Non-pigmented ciliary epithelial cell (primary cell): Measurements from ENCODE around the gene CALML6.
"Not testable (repeated sequence)": the region's sequence is repeated elsewhere in the genome, so short reads cannot be mapped to it uniquely, and the experiment has no call there.

ENCODE experiments used
- DNase-seq: peaks from one replicate; pipeline ENCODE4 v3.0.0-alpha.2; 2010; ENCODE audit warnings: low read depth

CALML6 gene

DNA sequence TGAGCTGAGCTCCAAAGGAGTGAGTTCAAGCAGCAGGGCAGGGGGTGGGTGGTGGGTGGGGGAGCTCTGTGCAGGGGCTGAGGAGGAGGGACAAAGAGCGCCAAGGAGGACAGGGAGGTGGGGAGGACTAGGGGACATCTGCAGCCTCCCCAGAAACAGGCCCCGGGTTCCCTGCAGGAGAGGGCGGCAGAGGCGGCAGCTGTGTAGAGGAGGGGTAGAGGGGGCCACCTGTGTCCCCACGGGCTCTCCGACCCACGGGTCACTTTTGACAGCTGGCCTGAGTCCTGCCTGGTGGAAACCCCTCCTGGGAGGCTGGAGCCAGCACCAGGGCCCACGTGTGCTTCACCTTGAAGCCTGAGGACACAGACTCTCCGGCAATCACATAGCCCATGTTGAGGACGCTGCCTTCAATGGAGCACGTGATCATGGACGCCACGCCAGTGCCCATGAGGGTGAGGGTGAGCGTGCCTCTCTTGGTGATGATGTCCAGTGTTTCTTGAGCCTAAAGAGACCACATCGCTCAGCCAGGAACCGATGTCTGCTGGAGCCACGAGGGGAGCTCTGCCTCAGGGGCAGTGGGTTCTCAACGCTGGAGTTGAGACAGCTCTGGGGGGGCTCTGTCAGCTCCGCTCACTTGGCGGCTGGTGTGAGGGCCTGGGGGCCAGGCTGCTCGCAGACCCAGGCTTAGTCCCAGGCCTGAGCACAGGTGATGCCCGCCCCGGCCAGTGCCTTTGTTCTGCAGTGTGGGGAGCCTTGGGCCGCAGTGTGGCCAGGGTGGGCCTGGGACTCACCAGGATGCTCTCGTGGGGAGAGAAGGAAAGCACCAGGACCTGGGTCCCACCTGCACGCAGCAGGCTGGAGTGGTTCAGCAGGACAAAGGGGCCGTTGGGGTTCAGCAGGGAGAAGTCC, 10.6 kb downstream of the CALML6 start:
- no peak for DNase-seq

DNA sequence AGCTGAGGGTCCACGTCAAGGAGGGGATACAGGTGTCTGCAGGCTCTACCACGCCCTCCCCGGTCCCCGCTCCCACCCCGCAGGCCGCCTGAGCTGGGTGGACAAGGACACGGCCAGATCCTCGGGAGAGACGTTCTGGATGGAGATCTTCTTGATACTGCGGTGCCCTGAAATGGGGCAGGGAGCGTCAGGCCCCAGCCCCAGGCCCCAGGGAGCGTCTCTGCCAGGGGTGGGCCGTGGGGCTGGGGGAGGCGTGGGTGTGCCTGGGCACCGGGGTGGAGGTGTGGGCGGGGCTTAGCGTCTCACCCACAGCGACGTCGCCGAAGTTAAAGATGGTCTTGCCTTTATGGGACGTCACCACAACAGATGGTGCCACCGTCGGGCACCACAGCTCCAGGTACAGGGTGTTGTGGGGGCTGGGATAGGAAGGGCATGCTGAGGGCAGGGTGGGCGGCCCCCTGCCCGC, 11.3 kb downstream of the CALML6 start:
- DNase-seq: no peak

DNA sequence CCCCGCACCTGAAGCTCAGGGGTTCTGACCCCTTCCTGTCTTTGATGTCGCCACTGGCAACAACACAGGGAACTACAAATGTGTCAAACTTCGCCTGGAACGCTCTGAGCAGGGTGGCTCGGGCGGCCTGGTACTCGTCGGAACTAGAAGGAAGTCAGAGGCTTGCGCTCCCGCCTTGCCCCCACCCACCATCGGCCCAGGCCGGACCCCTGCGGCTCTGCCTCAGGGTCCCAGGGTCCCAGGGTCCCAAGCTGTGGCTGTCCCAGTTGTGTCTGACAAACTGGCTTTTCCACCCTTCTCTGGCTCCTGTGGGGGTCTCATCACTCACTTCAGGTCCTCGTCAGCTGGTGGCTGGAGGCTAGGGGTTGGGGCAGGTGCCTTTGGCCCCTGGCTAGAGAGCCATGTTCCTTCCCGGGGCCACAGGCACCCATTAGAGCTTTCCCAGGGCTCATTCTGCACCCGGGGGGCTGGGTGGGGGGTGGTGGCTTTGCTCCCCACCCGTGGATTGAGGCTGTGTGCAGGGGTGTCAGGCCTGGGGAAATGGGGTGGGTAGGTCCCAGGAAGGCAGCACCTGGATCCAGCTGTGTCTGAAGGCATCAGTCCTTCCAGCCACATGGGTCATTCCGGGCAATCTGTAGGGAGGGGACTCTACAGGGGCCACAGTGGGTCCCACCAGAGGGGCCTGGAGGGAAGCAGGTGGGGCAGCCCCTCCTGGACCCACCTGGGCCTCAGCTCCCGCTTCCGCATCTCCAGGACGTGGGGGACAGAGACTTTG, 12.0 kb downstream of the CALML6 start:
- DNase-seq: no peak

DNA sequence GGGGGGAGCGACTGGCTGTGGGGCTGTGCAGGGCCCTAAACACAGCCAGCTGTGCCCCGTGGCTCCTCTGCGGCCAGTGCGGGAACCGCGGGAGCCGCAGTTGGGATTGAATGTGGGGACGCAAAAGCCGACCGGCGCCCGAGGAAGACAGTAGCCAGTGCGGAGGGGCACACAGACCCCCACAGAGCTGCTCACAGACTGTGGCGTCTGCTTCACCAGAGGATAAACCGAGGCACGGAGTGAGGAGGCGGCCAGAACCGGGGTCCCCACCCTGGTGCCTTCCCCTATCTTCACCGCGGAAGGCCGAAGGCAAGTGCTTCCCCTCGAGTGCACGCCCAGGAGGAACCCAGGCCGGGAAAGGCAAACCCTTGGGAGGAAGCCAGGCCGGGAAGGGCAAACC, 12.7 kb downstream of the CALML6 start:
- no peak for DNase-seq

DNA sequence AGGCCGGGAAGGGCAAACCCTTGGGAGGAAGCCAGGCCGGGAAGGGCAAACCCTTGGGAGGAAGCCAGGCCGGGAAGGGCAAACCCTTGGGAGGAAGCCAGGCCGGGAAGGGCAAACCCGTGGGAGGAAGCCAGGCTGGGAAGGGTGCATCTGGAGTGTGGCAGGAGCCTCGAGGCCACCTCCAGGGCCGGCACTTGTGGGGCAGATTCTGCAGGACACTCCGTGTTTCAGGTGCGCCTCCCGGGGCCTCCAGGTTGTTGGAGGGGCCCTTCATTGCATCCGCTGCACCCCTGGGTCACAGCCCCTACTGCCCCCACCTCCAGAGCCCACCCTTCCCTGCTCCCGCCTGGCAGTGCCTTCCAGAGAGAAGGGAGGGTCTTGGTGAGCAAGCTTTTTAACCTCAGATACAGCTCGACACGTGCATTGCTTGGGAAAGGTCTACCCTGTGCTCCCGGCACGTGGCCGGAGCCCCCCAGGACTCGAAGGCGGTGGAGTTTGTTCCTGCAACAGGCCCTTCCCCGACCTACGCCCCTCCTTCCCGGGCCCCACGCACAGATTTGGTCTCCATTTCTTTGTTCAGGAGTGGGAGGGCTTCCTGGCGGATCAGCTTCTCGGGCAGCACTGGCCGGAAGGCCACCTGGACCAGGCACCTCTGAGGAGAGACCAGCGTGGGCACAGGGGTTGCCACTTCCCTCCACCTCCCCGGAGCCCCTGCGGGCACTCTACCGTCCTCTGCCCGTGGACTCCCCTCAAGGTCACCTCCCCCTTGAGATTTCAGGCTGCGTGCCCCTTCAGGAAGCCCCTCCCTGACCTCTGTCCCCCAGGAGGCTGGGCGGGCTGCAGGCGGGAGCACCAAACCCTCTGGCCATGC, 13.4 kb downstream of the CALML6 start:
- DNase-seq: no peak

DNA sequence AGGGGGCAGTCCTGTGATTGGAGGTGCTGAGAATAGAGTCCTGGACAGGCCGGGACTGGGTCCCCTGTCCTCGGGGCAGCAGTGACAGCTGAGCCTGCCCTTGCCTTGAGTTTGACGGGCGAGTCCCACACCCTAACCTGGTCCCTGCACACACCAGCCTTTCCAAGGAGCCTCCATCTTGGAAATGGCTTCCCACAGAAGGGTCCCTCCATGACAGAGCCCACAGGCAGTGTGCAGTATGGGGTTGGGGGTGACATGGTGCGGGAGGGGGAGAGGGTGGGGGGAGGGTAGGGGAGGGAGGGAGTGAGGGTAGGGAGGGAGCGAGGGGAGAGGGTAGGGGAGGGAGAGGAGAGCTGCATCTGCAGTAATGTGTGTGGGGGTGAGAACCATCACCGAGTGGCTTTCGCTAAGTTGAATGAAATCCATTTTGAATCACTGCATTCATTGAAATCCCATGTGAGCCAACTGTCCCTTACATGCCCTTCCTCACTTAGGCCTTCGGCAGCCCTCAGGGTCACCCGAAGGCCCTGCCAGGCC, 14.1 kb downstream of the CALML6 start:
- DNase-seq: no peak

DNA sequence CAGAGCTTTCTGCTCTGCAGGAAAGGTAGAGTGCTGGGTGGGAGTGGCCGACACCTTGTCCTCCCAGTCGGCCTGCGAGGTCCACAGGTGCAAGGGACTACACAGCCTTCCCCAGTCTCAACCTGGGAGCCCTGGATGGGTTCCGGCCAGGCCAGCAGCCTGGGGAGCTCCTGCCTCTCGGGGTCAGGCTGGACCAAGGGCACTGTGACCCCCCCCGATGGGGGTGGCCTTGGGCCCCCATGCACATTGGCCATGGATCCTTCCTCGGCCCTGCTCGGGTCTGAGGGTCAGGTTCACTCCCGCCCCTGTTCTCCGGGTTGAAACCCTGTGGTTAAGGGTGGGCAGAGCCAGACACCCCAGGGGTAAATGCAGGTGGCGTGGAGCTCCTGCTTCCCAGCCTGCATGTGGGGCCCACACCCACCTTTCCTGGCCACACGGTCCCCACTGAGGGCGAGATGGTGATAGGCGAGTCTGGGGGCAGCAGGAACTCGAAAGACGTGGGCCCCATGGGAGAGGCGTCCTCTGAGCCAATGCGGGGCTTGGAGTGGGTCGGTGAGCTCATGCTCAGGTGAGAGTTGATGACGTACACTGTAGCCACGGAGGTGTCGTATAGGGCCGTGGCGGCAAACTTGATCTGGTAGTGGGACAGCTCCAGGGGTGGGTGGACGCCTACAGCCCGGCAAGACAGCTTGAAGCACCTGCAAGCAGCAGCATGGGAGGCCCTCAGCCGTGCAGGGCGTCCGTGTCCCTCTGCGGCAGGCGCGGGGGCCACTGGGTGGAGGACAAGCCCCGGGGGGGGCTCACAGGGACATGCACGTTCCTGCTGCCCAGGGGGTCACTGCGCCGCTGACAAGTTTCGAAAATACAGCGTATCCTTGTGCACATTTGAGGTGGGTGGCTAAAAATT, 14.8 kb downstream of the CALML6 start:
- DNase-seq: no peak

DNA sequence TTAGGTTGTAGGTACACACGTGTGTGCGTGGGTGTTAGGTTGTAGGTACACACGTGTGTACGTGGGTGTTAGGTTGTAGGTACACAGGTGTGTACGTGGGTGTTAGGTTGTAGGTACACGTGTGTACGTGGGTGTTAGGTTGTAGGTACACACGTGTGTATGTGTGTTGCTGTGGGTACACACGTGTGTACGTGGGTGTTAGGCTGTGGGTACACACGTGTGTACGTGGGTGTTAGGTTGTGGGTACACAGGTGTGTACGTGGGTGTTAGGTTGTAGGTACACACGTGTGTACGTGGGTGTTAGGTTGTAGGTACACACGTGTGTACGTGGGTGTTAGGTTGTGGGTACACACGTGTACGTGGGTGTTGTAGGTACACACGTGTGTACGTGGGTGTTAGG, 19.8 kb downstream of the CALML6 start:
- DNase-seq: not testable (repeated sequence)

DNA sequence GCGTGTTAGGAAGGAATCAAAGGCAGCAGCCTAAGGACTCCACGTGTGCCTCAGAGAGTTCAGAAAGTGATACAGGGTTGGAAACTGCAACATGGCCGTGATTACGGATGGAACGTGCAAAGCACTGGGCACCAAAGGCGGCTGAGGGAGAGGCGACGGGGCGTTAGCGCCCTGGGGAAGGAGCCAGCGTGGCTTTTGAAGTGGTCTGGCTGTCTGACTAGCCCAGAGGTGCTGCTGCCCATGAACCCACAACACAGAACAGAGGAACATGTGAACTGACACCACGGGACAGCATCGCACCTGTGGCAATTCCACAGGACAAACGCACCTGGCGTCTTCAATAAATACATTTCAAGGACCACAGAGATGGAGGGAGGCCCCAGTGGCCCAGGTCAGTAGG, 22.0 kb downstream of the CALML6 start:
- no peak for DNase-seq

DNA sequence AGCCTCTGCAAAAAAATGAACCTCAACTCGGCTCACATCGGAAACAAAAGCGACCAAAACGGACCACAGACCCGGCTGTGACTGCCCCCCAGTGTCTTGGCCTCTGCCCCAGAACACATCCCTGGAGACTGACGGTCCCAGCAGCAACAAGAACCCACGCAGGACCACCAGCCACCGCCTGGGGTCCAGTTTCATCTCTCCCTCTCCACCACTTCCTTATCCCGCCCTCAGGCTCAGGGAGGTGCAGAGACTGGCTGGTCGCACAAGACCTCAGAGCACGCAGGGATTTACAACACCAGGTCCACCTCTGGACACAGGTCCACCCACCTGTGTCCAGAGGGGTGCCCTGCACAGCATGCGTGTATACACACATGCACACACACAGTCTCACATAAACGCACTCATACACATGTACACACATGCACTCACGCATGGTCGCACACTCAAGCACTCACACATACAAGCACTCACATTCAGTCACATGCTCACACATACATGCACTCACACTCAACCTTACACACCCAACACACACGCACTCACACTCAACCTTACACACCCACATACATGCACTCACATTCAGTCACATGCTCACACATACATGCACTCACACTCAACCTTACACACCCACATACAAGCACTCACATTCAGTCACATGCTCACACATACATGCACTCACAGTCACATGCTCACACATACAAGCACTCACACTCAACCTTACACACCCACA, 22.7 kb downstream of the CALML6 start:
- DNase-seq: no peak

DNA sequence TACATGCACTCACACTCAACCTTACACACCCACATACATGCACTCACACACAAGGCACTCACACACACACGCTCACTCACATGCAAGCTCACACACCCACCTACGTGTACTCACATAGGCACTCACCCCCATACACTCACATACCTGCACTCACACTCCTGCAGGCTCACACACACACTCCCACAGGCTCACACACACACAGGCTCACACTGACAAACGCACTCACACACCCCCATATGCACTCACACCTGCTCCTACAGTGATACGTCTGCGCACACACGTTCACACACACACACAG, 23.2 kb downstream of the CALML6 start:
- no peak for DNase-seq

DNA sequence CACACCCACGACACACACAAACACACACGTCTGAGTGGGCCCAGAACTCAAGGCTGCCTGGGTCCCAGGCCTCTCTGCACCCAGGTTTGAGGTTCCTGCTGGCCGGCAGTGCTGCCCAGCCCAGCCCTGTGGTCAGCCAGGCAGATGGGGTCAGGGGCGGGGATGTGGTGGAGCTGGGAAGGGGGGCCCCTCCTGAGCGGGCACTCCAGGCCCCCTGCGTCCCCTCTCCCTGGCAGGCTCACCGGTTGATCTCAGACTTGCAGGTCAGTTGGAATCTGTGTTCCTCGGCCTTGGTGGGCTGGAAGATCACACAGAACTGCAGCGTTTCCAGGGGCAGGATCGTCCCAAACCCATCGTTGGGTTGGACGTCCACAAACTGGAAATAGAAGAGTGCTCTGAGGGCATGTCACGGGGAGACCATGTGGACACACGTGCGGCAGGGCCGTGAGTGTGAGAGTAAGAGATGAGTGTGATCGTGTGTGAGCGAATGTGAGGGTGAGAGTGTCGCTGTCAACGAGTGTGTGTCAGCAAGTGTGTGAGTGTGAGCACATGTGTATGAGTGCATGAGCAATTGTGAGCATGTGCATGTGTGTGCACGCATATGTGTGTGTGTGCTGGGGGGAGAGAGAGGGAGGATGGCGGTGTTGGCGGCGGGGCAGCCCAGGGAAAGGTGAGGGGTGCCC, 23.7 kb downstream of the CALML6 start:
- no peak for DNase-seq

DNA sequence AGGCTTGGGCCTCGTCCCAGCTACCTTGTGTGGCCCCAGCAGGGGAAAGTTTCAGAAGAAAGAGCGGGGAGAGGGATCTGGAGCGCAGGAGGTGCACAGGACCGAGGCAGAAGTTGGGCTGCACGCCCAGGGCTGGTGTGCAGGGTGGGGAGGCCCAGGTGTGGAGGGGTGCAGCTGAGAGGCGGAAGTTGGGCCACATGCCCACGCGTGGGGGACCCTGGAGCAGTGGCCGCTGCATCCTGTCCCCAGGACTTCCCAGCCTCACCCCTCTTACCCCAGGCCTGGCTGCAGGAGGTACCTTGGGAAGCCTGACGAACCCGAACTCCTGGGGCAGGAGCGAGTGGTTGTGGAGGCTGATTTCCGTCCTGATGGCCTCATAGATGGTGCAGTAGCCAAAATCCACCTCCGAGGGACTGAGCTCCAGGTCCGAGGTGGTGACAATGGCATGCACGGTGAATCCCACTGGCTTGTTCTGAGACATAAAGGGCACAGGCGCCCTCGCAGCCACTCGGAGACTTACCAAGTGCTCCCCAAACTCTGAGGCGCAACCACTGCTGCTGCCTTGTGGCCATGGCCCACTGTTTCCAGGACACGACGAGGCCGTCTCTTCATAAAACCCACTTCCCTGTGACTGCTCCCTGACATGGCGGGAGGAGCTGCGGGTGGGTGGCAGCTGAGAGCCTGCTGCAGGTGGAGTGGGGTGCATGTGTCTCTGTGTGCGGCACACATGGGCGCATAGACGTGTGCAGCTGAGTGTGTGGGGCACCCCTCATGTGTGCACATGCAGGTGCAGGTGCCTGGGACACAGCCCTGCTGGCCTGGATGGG, 24.4 kb downstream of the CALML6 start:
- no peak for DNase-seq

DNA sequence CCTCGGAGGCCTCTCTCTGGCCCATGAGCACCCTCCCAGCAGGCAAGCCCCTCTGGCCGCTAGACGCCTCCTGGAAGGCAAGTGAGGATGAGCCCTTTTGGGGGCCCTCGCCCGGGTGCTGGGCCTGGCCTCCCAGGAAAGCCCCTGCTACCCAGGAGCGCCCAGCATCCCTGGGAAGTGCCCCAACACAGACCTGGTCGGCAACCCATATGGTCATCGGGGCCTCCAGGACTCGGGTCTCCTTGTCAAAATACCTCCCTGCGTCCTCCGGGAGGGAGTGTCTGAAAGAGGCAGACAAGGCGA, 25.0 kb downstream of the CALML6 start:
- DNase-seq: no peak

DNA sequence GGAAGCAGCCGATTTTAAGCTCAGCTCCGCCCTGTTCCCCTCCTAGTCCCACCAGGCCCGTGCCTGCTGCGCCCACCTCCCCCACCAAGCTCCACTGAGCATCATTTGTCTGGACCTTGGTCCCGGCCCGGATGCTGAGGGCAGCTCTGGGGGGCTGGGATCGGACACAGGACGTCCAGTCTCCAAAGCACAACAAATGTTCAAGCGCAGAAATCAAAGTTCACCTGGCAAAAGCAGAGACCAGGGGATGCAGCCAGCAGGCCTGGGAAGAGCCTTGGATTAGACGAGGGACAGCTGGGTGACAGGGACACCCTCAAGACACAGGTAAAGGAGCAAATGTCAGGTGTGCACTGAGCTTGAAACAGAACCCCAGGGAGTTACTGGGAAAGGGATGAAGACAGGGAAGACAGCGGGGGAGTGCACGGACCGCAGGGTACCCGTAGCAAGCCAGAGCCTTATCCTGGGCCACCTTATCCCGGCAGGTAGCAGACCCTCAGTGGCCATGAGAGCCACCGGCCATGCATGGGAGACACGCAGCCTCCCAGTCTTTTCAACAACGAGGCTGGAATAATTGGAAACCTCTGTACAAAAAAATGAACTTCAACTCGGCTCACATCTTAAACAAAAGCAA, 26.3 kb downstream of the CALML6 start:
- no peak for DNase-seq

DNA sequence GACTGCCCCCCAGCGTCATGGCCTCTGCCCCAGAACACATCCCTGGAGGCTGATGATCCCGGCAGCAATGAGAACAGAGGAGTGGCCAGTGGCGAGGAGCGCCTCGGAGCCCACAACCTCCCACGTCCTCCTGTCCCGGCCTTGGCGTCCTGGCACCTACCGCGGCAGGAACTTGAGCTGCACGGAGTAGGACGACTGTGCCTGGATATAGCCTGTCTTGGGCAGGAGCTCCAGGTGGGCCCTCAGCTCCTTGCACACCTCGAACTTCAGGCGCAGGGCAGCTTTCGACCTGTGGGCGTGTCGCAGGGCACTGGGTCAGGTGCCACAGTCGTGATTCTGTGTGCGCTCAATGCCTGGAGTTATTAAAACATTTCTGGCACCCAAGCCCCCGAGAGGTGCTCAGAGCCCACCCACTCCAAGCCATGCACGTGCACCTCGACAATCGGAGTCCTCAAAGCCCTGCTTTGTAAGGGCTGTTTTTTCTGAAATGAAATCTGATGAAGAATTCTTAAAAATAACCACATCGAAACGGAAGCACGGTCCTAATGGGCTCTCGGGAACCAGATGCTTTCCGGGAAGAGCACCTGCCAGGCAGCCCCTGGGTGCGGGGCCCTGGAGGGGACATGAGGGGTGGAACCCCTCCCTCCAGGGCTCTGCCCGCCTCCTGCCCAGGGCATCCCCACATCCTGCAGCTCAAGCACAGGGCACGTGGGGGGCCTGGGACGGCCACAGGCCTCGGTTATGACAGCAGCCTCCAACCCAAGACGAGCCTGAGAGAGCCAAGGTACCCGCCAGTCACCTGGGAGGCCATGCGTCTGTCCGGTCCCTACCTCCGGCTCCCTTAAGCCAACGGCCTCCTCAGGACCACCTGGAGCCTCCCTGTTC, 27.1 kb downstream of the CALML6 start:
- no peak for DNase-seq
